ENCODE data around the gene KLHDC4.

Gene KLHDC4

GRCh38 chr16:87691686-87692079 is 74.1 kb downstream of the KLHDC4 start:
- no peak for ATAC-seq
- H3K4me1 Mint-ChIP-seq: peaks cover 6% of the 10 kb centered on the region
- no peaks in the 10 kb centered on the region for H3K9me3 Mint-ChIP-seq

GRCh38 chr16:87690911-87691685 is 74.7 kb downstream of the KLHDC4 start:
- DNase-seq (no peak), ATAC-seq (peak; percentile 15)
- no peak overlapping the region for H3K4me3 Mint-ChIP-seq
- no peaks in the 10 kb centered on the region for H3K27me3 Mint-ChIP-seq
- H3K4me1 Mint-ChIP-seq: peaks cover 6% of the 10 kb centered on the region
- no peaks in the 10 kb centered on the region for H3K9me3 Mint-ChIP-seq
- peak overlapping the region in 1 of 2 donors; percentile 86 for H3K27ac Mint-ChIP-seq

More at GRCh38 chr16:87691686-87692079, 74.1 kb downstream of the KLHDC4 start:
- Mint-ChIP-seq H3K27me3 (no peaks in the 10 kb centered on the region), H3K4me3 (no peak overlapping the region), H3K27ac (peak overlapping the region in 1 of 2 donors; percentile 86)
- DNase-seq: no peak

GRCh38 chr16:87689956-87690465 is 75.8 kb downstream of the KLHDC4 start:
- no peaks in the 10 kb centered on the region for H3K9me3 Mint-ChIP-seq
- H3K27me3 Mint-ChIP-seq: no peaks in the 10 kb centered on the region
- H3K4me1 Mint-ChIP-seq: peaks cover 6% of the 10 kb centered on the region
- DNase-seq: no peak
- H3K27ac Mint-ChIP-seq: no peak overlapping the region
- no peak overlapping the region for H3K4me3 Mint-ChIP-seq
- ATAC-seq: peak; percentile 18

- ATAC-seq (peak; percentile 7), DNase-seq (no peak)
- Mint-ChIP-seq H3K4me1 (peaks cover 6% of the 10 kb centered on the region), H3K4me3 (no peak overlapping the region), H3K27ac (peak overlapping the region in 1 of 2 donors; percentile 82), H3K9me3 (no peaks in the 10 kb centered on the region), H3K27me3 (no peaks in the 10 kb centered on the region)
Observed at GRCh38 chr16:87688876-87689815, 76.6 kb downstream of the KLHDC4 start.

- no peak overlapping the region for H3K27ac Mint-ChIP-seq
Observed at GRCh38 chr16:87687998-87688529, 77.7 kb downstream of the KLHDC4 start.

GRCh38 chr16:87687126-87687910 is 78.5 kb downstream of the KLHDC4 start:
- Mint-ChIP-seq H3K27ac (peak overlapping the region in 1 of 2 donors; percentile 67), H3K4me3 (no peak overlapping the region), H3K9me3 (no peaks in the 10 kb centered on the region), H3K4me1 (peaks cover 11% of the 10 kb centered on the region), H3K27me3 (peaks cover 7% of the 10 kb centered on the region)
- no peak for DNase-seq
- no peak for ATAC-seq

More at GRCh38 chr16:87687998-87688529, 77.7 kb downstream of the KLHDC4 start:
- ATAC-seq: no peak
- H3K4me1 Mint-ChIP-seq: peaks cover 6% of the 10 kb centered on the region
- H3K4me3 Mint-ChIP-seq: no peak overlapping the region
- no peak for DNase-seq
- H3K27me3 Mint-ChIP-seq: no peaks in the 10 kb centered on the region
- no peaks in the 10 kb centered on the region for H3K9me3 Mint-ChIP-seq

- H3K4me3 Mint-ChIP-seq: no peak overlapping the region
- no peak for ATAC-seq
- H3K27ac Mint-ChIP-seq: no peak overlapping the region
- peaks cover 17% of the 10 kb centered on the region for H3K4me1 Mint-ChIP-seq
- peaks cover 9% of the 10 kb centered on the region for H3K27me3 Mint-ChIP-seq
- no peak for DNase-seq
- no peaks in the 10 kb centered on the region for H3K9me3 Mint-ChIP-seq
Observed at GRCh38 chr16:87686697-87687096, 79.1 kb downstream of the KLHDC4 start.

- peaks cover 14% of the 10 kb centered on the region for H3K27me3 Mint-ChIP-seq
- H3K27ac Mint-ChIP-seq: no peak overlapping the region
- DNase-seq (no peak), ATAC-seq (no peak)
- no peak overlapping the region for H3K4me3 Mint-ChIP-seq
- H3K9me3 Mint-ChIP-seq: no peaks in the 10 kb centered on the region
- H3K4me1 Mint-ChIP-seq: peaks cover 17% of the 10 kb centered on the region
Observed at GRCh38 chr16:87685766-87686165, 80.0 kb downstream of the KLHDC4 start.

- DNase-seq (no peak), ATAC-seq (no peak)
- H3K27me3 Mint-ChIP-seq: peaks cover 18% of the 10 kb centered on the region
- no peak overlapping the region for H3K4me3 Mint-ChIP-seq
- H3K4me1 Mint-ChIP-seq: peaks cover 19% of the 10 kb centered on the region
- H3K27ac Mint-ChIP-seq: no peak overlapping the region
- no peaks in the 10 kb centered on the region for H3K9me3 Mint-ChIP-seq
Observed at GRCh38 chr16:87685405-87685755, 80.4 kb downstream of the KLHDC4 start.

GRCh38 chr16:87684711-87685404 is 80.9 kb downstream of the KLHDC4 start:
- peaks cover 19% of the 10 kb centered on the region for H3K4me1 Mint-ChIP-seq
- peaks cover 22% of the 10 kb centered on the region for H3K27me3 Mint-ChIP-seq
- DNase-seq (no peak), ATAC-seq (no peak)
- no peaks in the 10 kb centered on the region for H3K9me3 Mint-ChIP-seq
- H3K27ac Mint-ChIP-seq: no peak overlapping the region
- H3K4me3 Mint-ChIP-seq: no peak overlapping the region

GRCh38 chr16:87684106-87684677 is 81.6 kb downstream of the KLHDC4 start:
- no peak for DNase-seq
- ATAC-seq: no peak
- Mint-ChIP-seq H3K4me1 (peaks cover 19% of the 10 kb centered on the region), H3K9me3 (no peaks in the 10 kb centered on the region), H3K4me3 (no peak overlapping the region), H3K27me3 (peaks cover 22% of the 10 kb centered on the region), H3K27ac (no peak overlapping the region)

- Mint-ChIP-seq H3K9me3 (no peaks in the 10 kb centered on the region), H3K4me1 (peaks cover 19% of the 10 kb centered on the region), H3K27me3 (peaks cover 22% of the 10 kb centered on the region), H3K4me3 (no peak overlapping the region), H3K27ac (peak overlapping the region in 1 of 2 donors; percentile 6)
- ATAC-seq: no peak
- no peak for DNase-seq
Observed at GRCh38 chr16:87682852-87683399, 82.9 kb downstream of the KLHDC4 start.

- H3K27ac Mint-ChIP-seq: peak overlapping the region; percentile 21 to 69
- peaks cover 22% of the 10 kb centered on the region for H3K27me3 Mint-ChIP-seq
- ATAC-seq (peak; percentile 84), DNase-seq (peak in 1 of 2 donors; percentile 35)
- peaks cover 19% of the 10 kb centered on the region for H3K4me1 Mint-ChIP-seq
- no peaks in the 10 kb centered on the region for H3K9me3 Mint-ChIP-seq
- peak overlapping the region; percentile 2 to 29 for H3K4me3 Mint-ChIP-seq
Observed at GRCh38 chr16:87681981-87682570, 83.7 kb downstream of the KLHDC4 start.

All from stimulated activated naive CD8-positive, alpha-beta T cell treated with anti-CD3 and anti-CD28 coated beads, Interleukin-15, amount 100 ng/mL, for 72 hours (primary cell).